Measurements from ENCODE around the gene MMP27.
"Not testable (repeated sequence)": the region's sequence is repeated elsewhere in the genome, so short reads cannot be mapped to it uniquely, and the experiment has no call there.

MMP27 gene

GRCh38 chr11:102705626-102706025, at the start of gene MMP27:
TSS of gene MMP27 (minus strand) at chr11:102705769. CDS start at chr11:102705714, 55 bp downstream.
- DNase-seq = no peak

GRCh38 chr11:102753267-102753666, 47.7 kb upstream of the MMP27 start:
- no peak for DNase-seq

- DNase-seq = no peak
Measured at GRCh38 chr11:102751673-102752072, 46.1 kb upstream of the MMP27 start.

- DNase-seq = no peak
Measured at GRCh38 chr11:102749101-102749722, 43.6 kb upstream of the MMP27 start.

- not testable (repeated sequence) for DNase-seq
Measured at GRCh38 chr11:102746746-102747578, 41.4 kb upstream of the MMP27 start.

GRCh38 chr11:102734650-102735049, 29.1 kb upstream of the MMP27 start:
- no peak for DNase-seq

- DNase-seq = peak; percentile 71
Measured at GRCh38 chr11:102733232-102733875, 27.8 kb upstream of the MMP27 start.

GRCh38 chr11:102730944-102731343, 25.4 kb upstream of the MMP27 start:
- not testable (repeated sequence) for DNase-seq

- DNase-seq = no peak
Measured at GRCh38 chr11:102729849-102730815, 24.6 kb upstream of the MMP27 start.

- no peak for DNase-seq
Measured at GRCh38 chr11:102727890-102728289, 22.3 kb upstream of the MMP27 start.

- no peak for DNase-seq
Measured at GRCh38 chr11:102724904-102725500, 19.4 kb upstream of the MMP27 start, which contains the start of gene MMP8. TSS of gene MMP8 (minus strand) at chr11:102724954. CDS start at chr11:102724855, 99 bp downstream.

- DNase-seq = no peak
Measured at GRCh38 chr11:102722821-102723220, 17.3 kb upstream of the MMP27 start.

GRCh38 chr11:102719620-102720277, 14.2 kb upstream of the MMP27 start:
- DNase-seq = no peak

- DNase-seq = no peak
Measured at GRCh38 chr11:102717280-102717679, 11.7 kb upstream of the MMP27 start.

- DNase-seq = no peak
Measured at GRCh38 chr11:102716527-102716926, 11.0 kb upstream of the MMP27 start.

GRCh38 chr11:102712137-102712536, 6.6 kb upstream of the MMP27 start:
- DNase-seq = no peak

- no peak for DNase-seq
Measured at GRCh38 chr11:102709201-102709945, 3.8 kb upstream of the MMP27 start.

GRCh38 chr11:102708654-102709053, 3.1 kb upstream of the MMP27 start:
- DNase-seq = no peak

GRCh38 chr11:102704841-102705240, 728 bp downstream of the MMP27 start:
- no peak for DNase-seq

GRCh38 chr11:102703826-102704493, 1.6 kb downstream of the MMP27 start:
- no peak for DNase-seq
